NCI-H128 (cell line): ENCODE results near the gene MBTPS1.

Experiments
- DNase-seq: peaks from one replicate; lab custom pipeline; 2025; ENCODE audit not compliant: unreplicated experiment; lab: John Stamatoyannopoulos, UW

MBTPS1 gene

GRCh38 chr16:84013787-84014569 is 102.8 kb downstream of the MBTPS1 start:
- DNase-seq = peak; percentile 51

DNA sequence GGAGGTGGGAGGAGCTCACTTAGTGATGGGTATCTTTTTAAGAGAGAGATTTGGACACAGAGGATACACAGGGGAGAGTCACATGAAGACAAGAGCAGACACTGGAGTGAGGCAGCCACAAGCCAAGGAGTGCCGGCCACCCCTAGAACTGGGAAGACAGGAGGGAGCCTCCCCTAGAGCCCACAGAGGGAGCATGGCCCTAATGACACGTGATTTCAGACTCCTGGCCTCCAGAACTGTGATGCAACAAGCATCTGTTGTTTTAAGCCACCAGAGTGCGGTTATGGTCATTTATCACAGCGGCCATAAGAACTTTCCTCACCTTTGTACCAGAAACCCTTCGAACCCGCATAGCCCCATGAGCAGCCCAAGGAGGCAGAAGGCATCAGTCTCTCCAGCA is 107.5 kb downstream of the MBTPS1 start:
- DNase-seq = no peak

GRCh38 chr16:84007965-84008364 is 108.8 kb downstream of the MBTPS1 start:
- no peak for DNase-seq

DNA sequence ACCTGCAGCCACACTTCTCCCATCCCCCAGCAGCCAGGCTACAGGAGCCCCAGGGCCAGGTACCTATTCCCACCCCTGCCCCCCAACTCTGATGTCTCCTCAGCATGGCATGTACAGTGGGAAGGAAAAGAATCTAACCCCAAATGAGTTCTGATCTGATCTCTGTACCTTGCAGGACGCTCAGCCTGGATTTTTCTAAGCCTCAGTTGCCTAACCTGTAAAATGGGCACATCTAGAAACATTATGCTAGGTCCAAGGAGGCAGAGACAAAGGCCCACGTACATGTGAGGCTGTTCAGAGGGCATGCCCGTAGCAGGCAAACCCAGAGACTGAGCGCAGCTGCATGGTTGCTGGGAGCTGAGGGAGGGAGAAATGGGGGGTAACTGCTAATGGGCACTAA is 109.2 kb downstream of the MBTPS1 start:
- no peak for DNase-seq

GRCh38 chr16:84005391-84005790 is 111.4 kb downstream of the MBTPS1 start:
- DNase-seq = no peak

- DNase-seq = no peak
Measured at GRCh38 chr16:84004442-84004841, 112.3 kb downstream of the MBTPS1 start.
